ENCODE results near the gene PGAM1.
A peak's percentile ranks its signal among the peaks of the same experiment; 100 is the strongest.

PGAM1 gene

DNA sequence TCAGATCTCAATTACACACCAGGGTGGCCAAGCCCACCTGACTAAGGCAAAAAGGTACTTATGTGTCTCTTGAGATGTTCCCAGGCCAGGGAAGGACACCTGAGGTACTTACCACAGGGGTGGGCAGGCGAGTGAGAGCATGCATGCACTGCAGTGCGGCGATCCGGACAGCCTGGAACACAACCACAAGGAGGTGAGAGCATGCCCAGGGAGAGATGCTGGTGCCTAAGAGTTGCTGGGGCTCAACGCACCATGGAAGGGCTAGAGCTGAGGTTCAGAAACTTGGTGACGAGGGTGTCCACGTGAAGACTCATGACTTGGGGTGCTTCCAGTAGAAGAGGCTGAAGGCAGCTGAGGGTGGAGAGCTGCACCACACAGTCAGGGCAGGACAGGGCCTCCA, 33.1 kb downstream of the PGAM1 start:
- POLR2A ChIA-PET: interaction anchor here (0.8 kb wide), 1 partner anchor 278 kb away, joined by 3 read pairs; the partner anchor contains the start of gene ZFYVE27
- CTCF ChIA-PET: no interaction called here
- no peak for DNase-seq (ENCODE audit: extremely low spot score)
- no peak for TF ChIP-seq FOXK2 (IDR thresholded peaks at IDR 0.05)
- TF ChIP-seq CTBP1 (IDR thresholded peaks at IDR 0.05; ENCODE audit: borderline replicate concordance): no peak
- no peak for TF ChIP-seq SP1 (IDR thresholded peaks at IDR 0.05)
- TF ChIP-seq ZNF384 (IDR thresholded peaks at IDR 0.05): no peak
- TF ChIP-seq BHLHE40 (IDR thresholded peaks at IDR 0.05; ENCODE audit: borderline replicate concordance): no peak
- no peak for TF ChIP-seq TARDBP (IDR thresholded peaks at IDR 0.05)
- TF ChIP-seq LEF1 (IDR thresholded peaks at IDR 0.05; ENCODE audit: borderline replicate concordance): no peak
- TF ChIP-seq L3MBTL2 (conservative IDR thresholded peaks at IDR 0.05): no peak
- no peak for TF ChIP-seq NFRKB (IDR thresholded peaks at IDR 0.05)
- no peak for TF ChIP-seq ELF4 (IDR thresholded peaks at IDR 0.05)
- no peak for TF ChIP-seq SUZ12 (IDR thresholded peaks at IDR 0.05)
- no peak for TF ChIP-seq FOXM1 (IDR thresholded peaks at IDR 0.05; ENCODE audit: borderline replicate concordance)
- no peak for TF ChIP-seq HDGF (IDR thresholded peaks at IDR 0.05; ENCODE audit: borderline replicate concordance)
- no peak for TF ChIP-seq FOXA1 (IDR thresholded peaks at IDR 0.05)

DNA sequence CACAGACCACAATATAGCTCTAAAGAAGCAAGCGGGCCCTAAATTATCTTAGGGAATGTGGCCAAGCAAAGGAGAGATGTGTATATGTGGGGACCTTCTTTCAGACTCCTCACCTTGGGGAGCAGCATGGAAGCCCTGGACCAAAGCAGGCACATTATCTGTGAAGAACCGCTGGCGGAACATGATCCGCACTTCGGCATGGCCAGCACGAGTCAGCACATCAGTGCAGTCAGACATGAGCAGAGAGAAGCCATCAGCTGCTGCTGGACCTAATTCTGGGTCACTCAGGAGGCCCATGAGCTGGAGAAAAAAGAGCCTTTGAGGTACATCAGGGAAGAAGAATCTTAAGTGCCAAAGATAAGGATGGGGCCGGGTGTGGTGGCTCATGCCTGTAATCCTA, 33.9 kb downstream of the PGAM1 start:
- ChIA-PET CTCF (no interaction called here), POLR2A (interaction anchor here (0.8 to 1.4 kb wide), 2 partner anchors 15 to 277 kb away, joined by 3 to 4 read pairs; partner anchors contain the start of gene ZFYVE27)
- no peak for DNase-seq (ENCODE audit: extremely low spot score)
- TF ChIP-seq LEF1 (IDR thresholded peaks at IDR 0.05; ENCODE audit: borderline replicate concordance): no peak
- no peak for TF ChIP-seq HDGF (IDR thresholded peaks at IDR 0.05; ENCODE audit: borderline replicate concordance)
- TF ChIP-seq SUZ12 (IDR thresholded peaks at IDR 0.05): no peak
- TF ChIP-seq ARNT (IDR thresholded peaks at IDR 0.05): no peak
- no peak for TF ChIP-seq TARDBP (IDR thresholded peaks at IDR 0.05)
- TF ChIP-seq BHLHE40 (IDR thresholded peaks at IDR 0.05; ENCODE audit: borderline replicate concordance): no peak
- no peak for TF ChIP-seq L3MBTL2 (conservative IDR thresholded peaks at IDR 0.05)
- no peak for TF ChIP-seq FOXA1 (IDR thresholded peaks at IDR 0.05)
- TF ChIP-seq FOXK2 (IDR thresholded peaks at IDR 0.05): no peak
- no peak for TF ChIP-seq FOXM1 (IDR thresholded peaks at IDR 0.05; ENCODE audit: borderline replicate concordance)
- no peak for TF ChIP-seq SP1 (IDR thresholded peaks at IDR 0.05)
- no peak for TF ChIP-seq ZNF384 (IDR thresholded peaks at IDR 0.05)
- no peak for TF ChIP-seq NFRKB (IDR thresholded peaks at IDR 0.05)
- no peak for TF ChIP-seq ELF4 (IDR thresholded peaks at IDR 0.05)
- TF ChIP-seq CTBP1 (IDR thresholded peaks at IDR 0.05; ENCODE audit: borderline replicate concordance): no peak
- TF ChIP-seq PKNOX1 (IDR thresholded peaks at IDR 0.05): no peak

DNA sequence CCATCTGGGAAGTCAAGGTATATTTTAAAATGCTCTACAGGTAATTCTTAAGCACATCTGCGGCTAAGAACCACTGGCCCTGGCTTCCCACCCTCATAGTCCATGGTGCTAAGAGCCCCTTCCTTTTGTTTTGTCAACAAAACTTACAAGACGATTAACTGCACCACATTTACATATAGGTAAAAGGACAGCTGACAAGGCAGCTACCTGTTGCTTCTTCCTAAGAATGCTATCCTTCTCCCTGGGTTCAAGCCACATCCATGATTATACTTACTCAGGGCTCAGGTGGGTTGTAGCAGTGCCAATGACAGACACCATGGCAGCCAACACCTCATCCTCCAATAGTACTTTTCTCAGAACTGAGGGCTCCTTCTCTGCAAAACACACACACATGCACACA, 36.3 kb downstream of the PGAM1 start:
- no peak for TF ChIP-seq FOXK2 (IDR thresholded peaks at IDR 0.05)
- no peak for TF ChIP-seq L3MBTL2 (conservative IDR thresholded peaks at IDR 0.05)
- TF ChIP-seq SP1 (IDR thresholded peaks at IDR 0.05): no peak
- TF ChIP-seq CTBP1 (IDR thresholded peaks at IDR 0.05; ENCODE audit: borderline replicate concordance): no peak
- no peak for TF ChIP-seq ARNT (IDR thresholded peaks at IDR 0.05)
- TF ChIP-seq BHLHE40 (IDR thresholded peaks at IDR 0.05; ENCODE audit: borderline replicate concordance): no peak
- no peak for TF ChIP-seq SUZ12 (IDR thresholded peaks at IDR 0.05)
- no peak for TF ChIP-seq ZNF384 (IDR thresholded peaks at IDR 0.05)
- TF ChIP-seq LEF1 (IDR thresholded peaks at IDR 0.05; ENCODE audit: borderline replicate concordance): no peak
- TF ChIP-seq TARDBP (IDR thresholded peaks at IDR 0.05): no peak
- no peak for TF ChIP-seq FOXA1 (IDR thresholded peaks at IDR 0.05)
- TF ChIP-seq NFRKB (IDR thresholded peaks at IDR 0.05): no peak
- ChIA-PET CTCF (interaction anchor here (0.6 to 0.9 kb wide), 2 partner anchors 91 to 202 kb away, joined by 3 to 6 read pairs; no protein-coding TSS in a partner anchor), POLR2A (interaction anchor here (0.7 kb wide), 1 partner anchor 35 kb away, joined by 3 read pairs; no protein-coding TSS in a partner anchor)
- DNase-seq (ENCODE audit: extremely low spot score): no peak

DNA sequence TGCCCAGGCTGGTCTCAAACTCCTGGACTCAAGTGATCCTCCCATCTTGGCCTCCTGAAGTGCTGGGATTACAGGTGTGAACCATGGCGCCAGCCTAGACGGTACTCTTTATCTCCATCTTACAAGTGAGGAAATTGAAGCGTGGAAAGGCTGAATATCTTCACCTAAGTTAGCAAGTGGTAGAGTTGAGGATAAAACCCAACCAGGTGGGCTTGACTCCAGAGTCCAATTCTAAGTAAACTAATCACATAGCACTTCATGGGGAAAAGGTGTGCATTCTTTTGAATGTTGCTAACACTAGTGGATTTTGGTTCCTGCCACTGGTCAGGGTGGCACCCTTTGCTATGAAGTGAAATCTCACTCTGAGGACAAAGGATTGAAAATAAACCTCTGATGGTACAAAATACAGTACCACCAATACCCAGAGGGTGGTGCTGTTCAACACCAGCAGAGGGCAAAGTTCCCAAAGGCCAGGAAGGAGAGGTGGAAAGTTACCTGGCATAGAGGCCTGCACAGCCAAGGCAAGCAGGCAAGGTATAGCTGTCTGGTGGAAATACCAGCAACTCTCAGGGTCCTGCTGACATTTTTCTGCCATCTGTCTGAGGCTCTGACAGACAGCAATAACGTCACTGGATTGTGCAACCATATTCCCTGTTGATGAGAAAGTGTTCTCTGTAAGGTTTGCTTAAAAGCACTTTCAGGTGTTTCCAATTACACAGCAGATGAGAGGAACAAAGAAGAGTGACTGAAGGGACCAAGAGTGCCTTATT, 37.6 kb downstream of the PGAM1 start:
- peak; percentile 78 for DNase-seq (ENCODE audit: extremely low spot score)
- TF ChIP-seq SP1 (IDR thresholded peaks at IDR 0.05) (no peak), HDGF (IDR thresholded peaks at IDR 0.05; ENCODE audit: borderline replicate concordance) (no peak), TARDBP (IDR thresholded peaks at IDR 0.05) (no peak), NFRKB (IDR thresholded peaks at IDR 0.05) (no peak)
- POLR2A ChIA-PET: no interaction called here
- CTCF ChIA-PET: interaction anchor here (0.6 to 1.8 kb wide), 6 partner anchors 10 to 238 kb away, joined by 3 to 5 read pairs (median 3); no protein-coding TSS in a partner anchor

DNA sequence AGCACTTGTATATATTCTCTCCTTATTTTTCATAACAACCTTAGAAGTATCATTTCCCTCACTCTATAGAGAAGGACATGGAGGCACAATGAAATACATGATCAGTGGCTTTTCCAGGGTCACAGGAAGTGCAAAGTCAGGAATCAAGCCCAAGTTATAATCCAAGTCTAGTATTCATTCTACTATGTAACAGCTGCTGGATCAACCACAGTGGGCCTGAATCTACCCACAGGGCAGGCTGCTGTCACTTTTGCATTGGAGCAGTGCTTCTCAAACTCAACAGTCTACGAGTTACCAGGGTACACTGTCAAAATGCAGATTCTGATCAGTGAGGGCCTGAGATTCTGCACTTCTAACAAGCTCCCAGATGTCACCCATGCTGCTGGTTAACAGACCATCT, 38.2 kb downstream of the PGAM1 start:
- POLR2A ChIA-PET: interaction anchor here (1.1 kb wide), 2 partner anchors 10 to 112 kb away, joined by 4 to 6 read pairs; no protein-coding TSS in a partner anchor
- no peak for DNase-seq (ENCODE audit: extremely low spot score)
- TF ChIP-seq L3MBTL2 (conservative IDR thresholded peaks at IDR 0.05) (no peak), SP1 (IDR thresholded peaks at IDR 0.05) (no peak), ZNF384 (IDR thresholded peaks at IDR 0.05) (no peak), FOXM1 (IDR thresholded peaks at IDR 0.05; ENCODE audit: borderline replicate concordance) (no peak), NFRKB (IDR thresholded peaks at IDR 0.05) (no peak), TARDBP (IDR thresholded peaks at IDR 0.05) (no peak), CTBP1 (IDR thresholded peaks at IDR 0.05; ENCODE audit: borderline replicate concordance) (no peak), ELF4 (IDR thresholded peaks at IDR 0.05) (no peak), FOXA1 (IDR thresholded peaks at IDR 0.05) (no peak), LEF1 (IDR thresholded peaks at IDR 0.05; ENCODE audit: borderline replicate concordance) (no peak), BHLHE40 (IDR thresholded peaks at IDR 0.05; ENCODE audit: borderline replicate concordance) (no peak), FOXK2 (IDR thresholded peaks at IDR 0.05) (no peak), HDGF (IDR thresholded peaks at IDR 0.05; ENCODE audit: borderline replicate concordance) (no peak), ARNT (IDR thresholded peaks at IDR 0.05) (no peak)
- CTCF ChIA-PET: interaction anchor here (0.6 to 1.8 kb wide), 6 partner anchors 9 to 239 kb away, joined by 3 to 5 read pairs (median 3); no protein-coding TSS in a partner anchor

DNA sequence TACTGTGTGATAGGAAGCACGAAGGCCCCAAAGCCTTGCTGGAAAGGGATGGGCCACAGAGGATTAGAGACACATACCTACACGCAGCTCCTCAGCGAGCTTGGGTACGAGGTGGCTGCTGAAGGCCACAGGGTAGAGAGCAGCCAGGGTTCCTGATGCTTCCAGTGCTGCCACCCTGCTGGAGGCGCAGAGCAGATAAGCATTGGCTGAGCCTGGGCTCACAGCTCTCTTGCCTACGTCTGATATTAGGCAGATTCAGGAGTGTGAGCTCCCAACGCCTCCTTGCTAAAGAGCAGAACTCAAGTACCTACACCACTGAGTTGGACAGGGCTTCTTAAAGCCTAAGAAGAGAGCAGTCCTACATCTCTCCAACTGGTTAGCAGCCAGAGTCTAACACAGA, 40.0 kb downstream of the PGAM1 start:
- CTCF ChIA-PET: interaction anchor here (1.0 to 1.4 kb wide), 4 partner anchors 26 to 88 kb away, joined by 3 read pairs; no protein-coding TSS in a partner anchor
- POLR2A ChIA-PET: interaction anchor here (1.4 kb wide), 1 partner anchor 66 kb away, joined by 3 read pairs; no protein-coding TSS in a partner anchor
- DNase-seq (ENCODE audit: extremely low spot score): no peak
- TF ChIP-seq ARNT (IDR thresholded peaks at IDR 0.05) (no peak), FOXM1 (IDR thresholded peaks at IDR 0.05; ENCODE audit: borderline replicate concordance) (no peak), LEF1 (IDR thresholded peaks at IDR 0.05; ENCODE audit: borderline replicate concordance) (no peak), CTBP1 (IDR thresholded peaks at IDR 0.05; ENCODE audit: borderline replicate concordance) (no peak), FOXA1 (IDR thresholded peaks at IDR 0.05) (no peak), NFRKB (IDR thresholded peaks at IDR 0.05) (no peak), BHLHE40 (IDR thresholded peaks at IDR 0.05; ENCODE audit: borderline replicate concordance) (no peak), TARDBP (IDR thresholded peaks at IDR 0.05) (no peak)
